ENCODE data around the gene CXorf49.
"Not testable (repeated sequence)": the region's sequence is repeated elsewhere in the genome, so short reads cannot be mapped to it uniquely, and the experiment has no call there.

GRCh38 chrX:71720289-71720886 is 2.3 kb upstream of the CXorf49 start:
- TF ChIP-seq CTCF, POLR2AphosphoS5, POLR2A (IDR thresholded peaks at IDR 0.05): not testable (repeated sequence)
